IPS DF 4.7 (cell line): ENCODE data around the gene GRK1.
"Not testable (repeated sequence)": the region's sequence is repeated elsewhere in the genome, so short reads cannot be mapped to it uniquely, and the experiment has no call there.

Experiments
- DNase-seq: peaks from one replicate; pipeline ENCODE4 v3.0.0-alpha.2; 2013; ENCODE audit warnings: low spot score; ENCODE audit errors: extremely low read depth

GRK1 gene

GRCh38 chr13:113665597-113666328 is 1.3 kb upstream of the GRK1 start:
- no peak for DNase-seq

DNA sequence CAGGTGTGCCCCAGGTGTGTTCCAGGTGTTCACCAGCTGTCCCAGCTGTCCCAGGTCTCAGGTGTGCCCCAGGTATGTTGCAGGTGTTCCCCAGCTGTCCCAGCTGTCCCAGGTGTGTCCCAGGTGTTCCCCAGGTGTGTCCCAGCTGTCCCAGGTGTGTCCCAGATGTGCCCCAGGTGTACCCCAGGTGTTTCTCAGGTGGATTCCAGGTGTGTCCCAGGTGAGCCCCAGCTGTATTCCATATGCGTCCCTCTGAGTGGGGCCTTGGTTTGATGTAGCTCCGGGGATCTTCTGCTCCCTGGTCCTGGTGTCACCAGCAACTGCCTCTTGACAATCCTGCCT is 719 bp upstream of the GRK1 start:
- DNase-seq = no peak

DNA sequence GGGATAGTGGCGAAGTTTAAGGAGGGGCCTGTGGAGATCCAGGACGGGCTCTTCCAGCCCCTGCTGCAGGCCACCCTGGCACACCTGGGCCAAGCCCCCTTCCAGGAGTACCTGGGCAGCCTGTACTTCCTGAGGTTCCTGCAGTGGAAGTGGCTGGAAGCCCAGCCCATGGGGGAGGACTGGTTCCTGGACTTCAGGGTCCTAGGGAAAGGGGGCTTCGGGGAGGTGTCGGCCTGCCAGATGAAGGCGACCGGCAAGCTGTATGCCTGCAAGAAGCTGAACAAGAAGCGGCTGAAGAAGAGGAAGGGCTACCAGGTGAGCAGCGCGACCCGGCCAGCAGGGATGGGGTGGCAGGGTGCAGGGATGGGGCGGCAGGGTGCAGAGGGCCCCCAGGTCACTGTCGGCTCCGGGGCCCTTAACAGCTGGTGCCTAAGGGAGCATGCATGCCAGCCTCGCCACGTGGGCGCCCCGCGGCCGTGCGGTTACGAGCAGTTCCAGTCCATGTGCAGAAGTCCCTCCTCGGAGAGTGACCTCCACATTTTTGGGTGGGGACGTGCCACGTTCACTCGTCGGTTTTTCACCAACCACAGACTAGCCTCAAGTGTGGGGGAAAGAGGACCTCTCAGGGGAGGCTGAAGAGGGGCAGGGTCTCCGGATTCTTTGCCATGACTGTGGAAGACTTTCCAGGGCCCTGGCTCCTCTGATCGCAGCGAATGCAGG is 912 bp downstream of the GRK1 start:
- DNase-seq = no peak

DNA sequence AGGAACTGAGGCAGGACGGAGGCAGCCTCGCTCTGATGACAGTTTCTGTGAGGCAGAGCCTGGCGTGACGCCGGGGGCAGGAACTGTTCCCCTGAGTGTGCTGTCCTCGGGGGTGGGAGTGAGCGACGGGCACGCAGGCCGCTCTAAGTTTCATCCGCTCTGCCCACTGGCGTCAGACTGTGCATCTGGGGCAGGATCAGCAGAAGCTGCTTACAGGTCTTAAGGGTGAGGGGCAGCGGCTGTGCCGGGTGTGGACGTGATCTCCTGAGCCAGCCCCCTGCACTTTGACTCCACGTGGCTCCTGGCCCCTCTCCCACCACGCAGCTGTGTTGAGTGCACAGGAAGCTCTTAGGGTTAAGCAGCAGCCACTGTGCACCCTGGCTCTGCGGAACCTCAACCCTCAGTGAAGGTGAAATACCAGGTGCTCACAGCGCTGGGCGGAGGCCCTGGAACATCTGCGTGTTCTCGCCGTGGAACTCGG is 1.5 kb downstream of the GRK1 start:
- no peak for DNase-seq

DNA sequence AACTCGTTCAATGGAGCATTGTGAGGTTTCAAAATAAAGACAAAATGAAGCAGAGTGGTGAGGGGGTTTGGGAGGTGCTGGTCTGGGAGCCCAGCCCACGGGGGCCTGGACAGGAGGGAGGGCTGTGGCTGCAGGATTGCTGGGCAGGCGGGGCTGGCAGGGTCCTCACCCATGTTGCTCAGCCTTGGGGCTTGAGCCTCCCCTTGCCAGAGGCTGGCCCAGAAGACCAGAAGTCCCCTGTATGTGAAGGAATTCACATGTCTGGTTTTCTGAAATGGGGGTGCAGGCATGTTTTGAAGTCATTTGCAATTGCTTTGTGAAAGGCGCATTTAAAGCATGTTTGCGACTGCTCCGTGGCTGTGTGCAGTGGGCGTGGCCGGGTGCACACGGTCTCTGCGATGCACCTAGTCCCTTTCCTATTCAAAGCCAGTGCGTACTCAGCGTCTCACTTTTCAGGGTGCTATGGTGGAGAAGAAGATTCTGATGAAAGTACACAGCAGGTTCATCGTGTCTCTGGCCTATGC is 2.3 kb downstream of the GRK1 start:
- no peak for DNase-seq

DNA sequence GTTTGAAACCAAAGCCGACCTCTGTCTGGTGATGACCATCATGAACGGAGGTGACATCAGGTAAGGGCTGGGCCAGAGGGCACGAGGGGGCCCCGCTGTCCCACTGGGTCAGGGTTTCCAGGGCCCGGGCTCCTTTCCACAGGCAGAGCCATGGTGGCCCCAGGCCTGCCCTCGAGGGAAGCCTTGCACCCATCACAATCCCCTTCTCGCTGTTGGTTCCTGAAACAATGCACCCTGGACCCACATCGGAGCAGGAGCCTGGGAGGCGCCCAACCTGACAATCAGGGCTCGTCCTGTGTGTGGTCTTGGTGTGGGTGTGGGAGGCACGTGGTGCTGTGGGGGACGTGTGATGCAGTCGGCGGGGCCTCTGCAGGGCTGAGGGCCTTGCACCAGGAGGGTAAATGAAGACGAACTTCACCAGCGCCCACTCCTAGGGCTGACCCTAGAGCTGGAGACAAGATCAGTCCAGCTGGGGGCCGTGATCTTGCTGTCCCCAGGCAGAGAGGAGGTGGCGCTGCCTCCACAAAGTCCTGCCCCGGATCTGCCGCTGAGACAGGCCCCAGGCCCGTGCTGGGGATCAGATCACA is 2.8 kb downstream of the GRK1 start:
- no peak for DNase-seq

- DNase-seq = no peak
Observed at GRCh38 chr13:113670541-113670940, 3.5 kb downstream of the GRK1 start.

DNA sequence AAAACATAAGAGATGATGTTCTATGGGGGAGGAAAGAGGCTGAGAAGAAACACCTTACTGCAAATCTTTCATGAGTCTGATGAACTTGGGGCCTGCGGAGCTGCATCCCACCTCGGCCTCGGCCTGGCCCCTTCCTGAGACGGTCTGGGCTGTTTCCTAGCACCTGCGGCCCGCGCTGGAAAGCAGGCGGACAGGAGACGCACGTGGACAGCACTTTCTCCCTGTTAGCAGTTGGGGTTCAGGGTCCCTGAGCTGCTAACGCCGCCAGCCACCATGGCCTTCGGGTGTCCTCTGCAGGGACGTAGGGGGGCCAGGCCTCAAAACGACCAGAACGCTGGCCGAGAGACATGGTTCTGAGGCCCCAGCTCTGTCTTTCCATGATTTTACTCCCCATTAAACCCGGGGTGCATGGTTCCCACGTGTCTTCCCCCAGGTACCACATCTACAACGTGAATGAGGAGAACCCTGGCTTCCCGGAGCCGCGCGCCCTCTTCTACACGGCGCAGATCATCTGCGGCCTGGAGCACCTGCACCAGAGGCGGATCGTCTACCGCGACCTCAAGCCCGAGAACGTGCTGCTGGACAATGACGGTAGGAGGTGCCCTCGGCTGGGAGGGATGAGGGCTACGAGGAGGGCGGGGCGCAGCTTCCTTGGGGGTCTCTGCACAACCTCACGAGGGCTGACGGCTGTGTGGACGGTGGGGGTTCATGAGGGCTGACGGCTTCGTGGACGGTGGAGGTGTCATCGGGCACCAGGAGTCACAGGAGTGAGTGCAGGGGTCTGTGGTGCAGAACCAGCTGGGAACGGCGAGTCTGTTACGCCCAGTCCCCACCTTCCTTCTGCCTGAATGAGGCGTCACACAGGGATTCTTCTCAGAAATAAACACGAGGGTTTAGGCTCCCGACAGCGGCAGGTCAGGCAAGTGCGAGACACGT is 4.3 kb downstream of the GRK1 start:
- DNase-seq = no peak

GRCh38 chr13:113672002-113672651 is 5.1 kb downstream of the GRK1 start:
- DNase-seq = no peak

GRCh38 chr13:113722921-113723320 is 55.9 kb downstream of the GRK1 start:
- DNase-seq = no peak

- no peak for DNase-seq
Observed at GRCh38 chr13:113723410-113724015, 56.5 kb downstream of the GRK1 start.

DNA sequence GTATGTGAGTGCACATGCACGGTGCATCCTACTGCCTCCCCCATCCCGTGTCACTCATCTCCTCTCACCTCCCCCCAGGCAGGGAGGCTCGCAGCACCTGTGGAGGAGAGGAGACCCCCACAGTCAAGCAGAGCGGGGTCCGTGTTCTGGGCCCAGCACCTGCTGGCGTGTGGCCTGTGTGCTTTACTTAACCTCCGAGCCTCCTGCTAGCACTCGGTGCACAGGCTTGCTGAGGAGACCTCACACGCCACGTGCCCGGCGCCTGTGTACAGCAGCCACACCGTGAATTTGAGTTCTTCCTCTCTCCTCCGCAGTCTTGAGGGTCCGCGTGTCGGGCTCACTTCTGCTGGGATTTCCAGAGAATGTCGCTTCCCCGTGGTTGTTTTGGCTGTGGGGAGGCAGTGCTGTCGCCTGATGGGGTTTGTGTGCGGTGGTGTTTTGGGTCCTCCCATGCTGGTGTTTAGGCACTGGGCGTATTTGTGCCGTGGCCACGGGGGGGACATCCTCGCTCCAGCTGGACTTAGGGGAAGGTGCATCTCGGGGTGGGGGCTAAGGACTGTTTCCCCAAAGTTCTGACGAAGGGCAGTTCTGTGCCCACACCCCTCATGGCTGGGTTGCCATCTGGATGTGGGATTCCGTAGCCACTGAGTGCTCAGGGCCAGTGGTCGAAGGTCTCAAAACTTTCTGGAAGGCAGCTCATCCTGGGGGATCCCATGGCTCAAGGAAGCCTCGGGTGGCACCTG is 57.2 kb downstream of the GRK1 start:
- DNase-seq = no peak

GRCh38 chr13:113724780-113725315 is 57.8 kb downstream of the GRK1 start:
- no peak for DNase-seq

- DNase-seq = not testable (repeated sequence)
Observed at GRCh38 chr13:113725329-113726105, 58.5 kb downstream of the GRK1 start.

DNA sequence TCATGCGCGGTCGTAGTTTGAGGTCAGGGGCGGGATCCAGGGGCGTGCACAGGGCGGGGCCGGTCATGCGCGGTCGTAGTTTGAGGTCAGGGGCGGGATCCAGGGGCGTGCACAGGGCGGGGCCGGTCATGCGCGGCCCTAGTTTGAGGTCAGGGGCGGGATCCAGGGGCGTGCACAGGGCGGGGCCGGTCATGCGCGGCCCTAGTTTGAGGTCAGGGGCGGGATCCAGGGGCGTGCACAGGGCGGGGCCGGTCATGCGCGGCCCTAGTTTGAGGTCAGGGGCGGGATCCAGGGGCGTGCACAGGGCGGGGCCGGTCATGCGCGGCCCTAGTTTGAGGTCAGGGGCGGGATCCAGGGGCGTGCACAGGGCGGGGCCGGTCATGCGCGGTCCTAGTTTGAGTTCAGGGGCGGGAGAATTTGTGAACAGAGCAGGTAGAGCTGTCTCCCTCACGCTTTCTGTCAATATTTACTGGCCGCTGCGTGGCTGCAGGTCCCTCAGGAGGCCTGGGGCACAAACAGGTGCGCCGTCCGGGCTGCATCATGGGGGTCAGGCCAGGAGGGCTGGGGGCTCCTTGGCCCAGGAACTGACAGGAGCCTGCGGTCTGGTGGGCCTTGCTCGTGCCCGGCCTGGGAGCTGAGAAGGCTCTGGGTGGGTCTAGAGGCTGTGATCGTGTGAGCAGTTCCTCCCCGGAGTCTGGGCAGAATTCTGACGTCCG is 59.2 kb downstream of the GRK1 start:
- DNase-seq = not testable (repeated sequence)

GRCh38 chr13:113726961-113727411 is 60.0 kb downstream of the GRK1 start:
- no peak for DNase-seq

- no peak for DNase-seq
Observed at GRCh38 chr13:113728571-113729054, 61.6 kb downstream of the GRK1 start.
